Right hindlimb (tissue), 1 donor: ENCODE measurements around the gene BRD3OS.
"Not testable (repeated sequence)": the region's sequence is repeated elsewhere in the genome, so short reads cannot be mapped to it uniquely, and the experiment has no call there.

Experiments
- DNase-seq: peaks from one replicate; pipeline ENCODE4 v3.0.0-alpha.2; 2018

BRD3OS gene, protein sequence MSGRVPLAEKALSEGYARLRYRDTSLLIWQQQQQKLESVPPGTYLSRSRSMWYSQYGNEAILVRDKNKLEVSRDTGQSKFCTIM

DNA sequence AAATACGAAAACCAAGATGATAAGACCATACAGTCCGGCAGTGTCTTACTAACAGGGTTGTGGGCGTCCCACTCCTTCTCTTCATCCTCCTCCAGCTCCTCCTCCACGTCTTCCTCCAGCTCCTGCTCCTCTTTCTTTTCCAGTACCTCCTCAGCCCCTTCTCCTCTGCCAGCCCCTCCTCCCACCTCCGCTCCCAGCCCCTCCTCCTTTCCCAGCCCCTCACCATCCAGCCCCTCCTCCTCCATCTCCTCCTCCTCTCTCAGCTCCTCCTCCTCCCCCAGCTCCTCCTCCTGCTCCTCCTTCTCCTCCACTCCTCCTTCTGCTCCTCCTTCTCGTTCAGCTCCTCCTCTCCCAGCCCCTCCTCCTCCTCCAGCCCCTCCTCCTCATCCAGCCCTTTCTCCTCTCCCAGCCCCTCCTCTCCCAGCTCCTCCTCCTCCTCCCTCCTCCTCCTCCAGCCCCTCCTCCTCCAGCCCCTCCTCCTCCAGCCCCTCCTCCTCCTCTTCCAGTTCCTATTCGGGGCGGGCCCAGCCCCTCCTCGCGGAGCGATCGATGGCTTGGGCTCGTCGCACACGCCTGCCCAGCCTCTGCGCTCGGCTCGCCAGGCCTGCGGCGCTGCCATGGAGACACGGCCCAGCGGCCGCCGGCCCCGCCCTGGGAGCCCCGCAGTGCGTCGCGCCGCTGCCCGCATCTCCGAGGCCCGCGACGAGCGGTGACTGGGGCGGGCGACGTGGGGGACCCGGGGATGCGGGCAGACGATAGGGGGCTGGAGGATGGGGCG, at the start of gene BRD3OS:
Gene BRD3OS, plus strand, starts transcription at position 654 of the 778 bp plus-strand sequence. CDS start 1,267 bp downstream, outside the sequence.
- DNase-seq, result peak; percentile 100

DNA sequence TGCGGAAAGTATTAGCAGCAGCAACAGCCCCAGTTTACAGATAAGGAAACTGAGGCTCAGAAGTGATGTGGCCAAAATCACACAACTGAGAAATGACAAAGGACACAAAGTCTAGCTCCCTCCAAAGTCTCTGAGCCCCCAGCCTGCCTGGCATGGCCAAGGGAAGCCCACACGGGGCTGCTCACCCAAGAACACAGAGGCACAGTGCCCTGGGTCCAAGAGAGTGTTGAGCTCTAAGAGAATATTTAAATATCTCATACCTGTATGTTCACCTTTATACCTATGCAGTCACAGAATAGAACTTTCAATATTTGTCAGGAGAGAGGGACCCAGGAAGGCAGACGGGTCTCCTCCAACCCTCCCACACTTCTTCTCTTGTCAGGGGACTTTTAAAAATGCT, 49.8 kb upstream of the BRD3OS start:
- DNase-seq, result no peak

DNA sequence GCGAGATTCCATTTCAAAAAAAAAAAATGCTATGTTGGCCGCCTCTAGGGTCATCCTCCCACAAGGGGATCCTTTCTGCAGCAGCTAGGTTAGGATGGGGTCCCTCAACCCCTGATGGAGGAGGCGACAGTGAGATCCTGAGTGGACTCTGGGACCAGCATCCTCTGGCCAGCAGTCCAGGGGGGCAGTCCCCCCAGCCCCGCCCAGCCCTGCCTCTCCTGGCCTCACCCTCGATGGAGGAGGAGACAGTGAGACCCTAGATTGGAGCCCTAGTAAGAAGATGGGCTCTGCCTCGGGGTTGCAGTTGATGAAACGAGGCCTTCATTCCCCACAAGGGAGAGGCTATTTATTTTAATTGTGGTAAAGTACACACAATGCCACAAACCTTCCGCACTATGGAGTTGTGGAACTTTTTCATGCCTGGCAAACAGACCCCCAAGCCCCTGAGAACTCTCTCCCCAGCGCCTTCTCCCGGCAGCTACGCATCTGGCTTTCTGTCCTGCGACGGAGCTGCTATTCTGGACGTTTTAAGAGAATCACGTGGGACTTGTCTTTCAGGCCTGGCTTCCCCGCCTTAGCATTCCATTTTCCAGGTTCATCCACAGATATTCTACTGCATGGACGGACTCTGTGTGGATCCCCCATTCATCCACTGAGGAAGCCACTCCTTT, 49.0 kb upstream of the BRD3OS start:
- DNase-seq, result no peak

DNA sequence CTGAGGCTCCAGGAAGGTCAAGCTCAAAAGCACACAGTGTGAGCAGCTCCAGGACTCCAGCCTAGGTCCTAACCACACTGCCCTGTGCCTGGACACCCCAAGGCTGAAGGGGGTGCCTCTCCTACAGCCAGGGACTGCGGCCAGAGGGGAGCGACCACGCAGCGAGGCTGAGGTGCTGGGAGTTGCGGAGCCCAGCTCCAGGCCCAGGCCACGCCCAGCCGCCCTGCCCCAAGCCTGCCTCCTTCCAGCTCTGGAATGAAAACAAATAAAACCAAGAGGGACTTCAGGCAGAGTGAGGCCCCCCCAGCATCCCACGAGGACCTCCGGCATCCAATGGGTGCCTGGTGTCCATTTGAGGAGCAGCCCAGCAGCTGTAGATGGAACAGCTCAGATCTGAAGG, 48.4 kb upstream of the BRD3OS start:
- no peak for DNase-seq

DNA sequence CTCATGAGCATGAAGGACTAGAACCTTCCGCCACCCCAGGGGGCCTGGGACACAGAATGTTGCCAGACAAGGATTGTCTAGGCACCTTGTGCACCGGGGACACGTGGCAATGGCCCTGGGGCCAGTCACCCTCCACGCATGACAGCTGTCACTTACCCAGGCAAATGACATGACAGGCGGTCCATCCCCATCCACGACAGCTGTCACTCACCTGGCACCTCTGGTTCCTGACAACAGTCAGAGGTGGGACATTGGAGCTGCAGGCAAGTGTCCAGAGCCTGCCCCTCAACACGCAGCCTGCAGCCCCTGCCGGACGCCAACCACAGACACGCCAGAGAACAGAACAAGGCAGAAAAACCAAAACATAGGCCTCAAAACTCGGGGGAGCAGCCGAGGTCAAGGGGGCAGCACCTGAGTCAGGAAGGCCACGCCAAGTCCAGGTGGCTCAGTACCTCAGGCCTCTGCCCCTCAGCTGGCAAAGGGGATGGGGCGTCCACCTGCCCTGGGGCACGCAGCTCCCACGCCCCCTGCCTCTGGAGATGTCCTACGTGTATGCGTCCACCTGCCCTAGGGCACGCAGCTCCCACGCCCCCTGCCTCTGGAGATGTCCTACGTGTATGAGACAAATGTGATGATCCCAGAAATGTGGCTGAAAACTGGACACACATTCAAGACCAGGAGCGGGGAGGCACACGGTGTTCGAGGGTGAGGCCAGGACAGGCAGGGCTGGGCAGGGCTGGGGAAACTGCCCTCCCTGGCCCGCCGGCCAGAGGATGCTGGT, 47.7 kb upstream of the BRD3OS start:
- no peak for DNase-seq

DNA sequence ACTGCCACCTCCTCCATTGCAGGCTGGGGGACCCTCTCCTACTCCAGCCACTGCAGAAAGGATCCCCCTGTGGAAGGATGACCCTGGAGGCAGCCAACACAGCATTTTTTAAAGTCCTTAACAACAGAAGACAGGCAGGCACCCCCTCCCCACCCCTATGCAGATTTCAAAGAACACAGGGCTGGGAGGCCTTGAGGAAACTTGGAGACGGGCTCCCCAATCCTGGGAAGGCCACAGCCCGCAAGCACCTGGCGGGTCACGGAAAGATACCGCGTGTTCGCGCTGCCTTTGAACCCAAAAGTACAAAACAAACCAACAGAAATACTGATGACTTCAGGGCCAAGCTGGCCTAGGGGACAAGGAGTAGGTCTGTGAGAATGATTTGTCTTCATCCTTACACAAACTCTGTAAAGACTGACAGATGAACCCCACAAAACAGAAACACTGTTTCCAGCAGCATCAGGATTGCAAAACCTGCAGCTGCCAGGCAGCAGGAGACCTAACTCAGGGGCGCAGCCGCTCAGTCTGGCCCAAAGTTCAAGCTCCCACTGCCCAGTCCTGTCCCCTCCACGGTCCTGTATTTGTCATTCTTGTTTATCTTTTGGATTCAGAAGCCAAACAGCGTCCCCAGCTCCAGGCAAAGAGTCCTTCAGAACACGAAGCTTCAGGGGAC, 46.9 kb upstream of the BRD3OS start:
- no peak for DNase-seq

DNA sequence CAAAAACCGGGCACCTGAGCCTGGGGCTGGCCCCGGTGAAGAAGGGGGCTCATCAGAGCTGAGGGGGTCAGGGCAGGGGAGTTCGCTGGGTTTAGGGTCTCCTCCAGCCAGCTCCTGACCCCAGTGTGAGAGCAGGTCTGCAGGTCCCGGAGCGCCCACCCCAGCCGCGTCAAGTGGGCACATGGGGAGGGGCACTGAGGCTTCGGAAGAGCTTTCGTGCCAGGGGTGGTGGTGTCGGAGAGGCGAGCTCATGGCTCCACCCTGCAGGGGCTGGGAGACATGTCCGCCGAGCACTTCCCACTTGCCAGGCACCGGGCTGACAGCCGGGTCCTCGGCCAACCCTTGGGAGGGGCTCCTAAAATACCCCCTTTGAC, 46.4 kb upstream of the BRD3OS start:
- DNase-seq, result no peak

DNA sequence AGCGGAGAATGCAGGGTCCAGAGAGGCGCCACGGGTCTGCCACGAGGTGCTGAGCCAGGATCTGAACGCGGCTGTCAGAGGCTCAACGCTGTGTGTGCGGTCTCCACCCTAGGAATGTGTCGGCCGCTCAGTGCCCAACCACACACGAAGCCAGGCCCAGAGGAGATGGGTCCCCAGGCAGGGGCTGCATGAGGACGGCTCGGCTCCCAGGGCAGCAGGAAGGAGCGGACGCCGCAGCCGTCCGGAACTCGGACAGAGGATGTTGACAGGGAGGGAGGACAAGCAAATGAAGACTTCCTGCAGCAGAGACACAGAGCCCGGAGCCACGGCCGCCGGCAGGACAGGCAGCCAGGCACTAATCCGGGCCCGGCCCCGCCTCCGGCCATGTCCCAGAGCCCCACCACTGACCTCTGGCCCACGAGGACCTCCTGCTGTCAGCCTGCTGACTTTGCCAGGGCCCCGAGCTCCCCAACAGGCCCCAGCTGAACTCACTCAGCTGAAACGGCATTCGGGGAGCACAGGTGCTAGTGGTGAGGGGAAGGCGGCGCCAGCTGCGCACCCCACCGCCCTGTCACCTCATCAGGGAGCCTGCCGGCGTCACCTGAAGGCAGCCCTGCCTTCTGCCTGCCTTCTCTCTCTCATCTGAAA, 45.9 kb upstream of the BRD3OS start:
- DNase-seq, result peak; percentile 69

DNA sequence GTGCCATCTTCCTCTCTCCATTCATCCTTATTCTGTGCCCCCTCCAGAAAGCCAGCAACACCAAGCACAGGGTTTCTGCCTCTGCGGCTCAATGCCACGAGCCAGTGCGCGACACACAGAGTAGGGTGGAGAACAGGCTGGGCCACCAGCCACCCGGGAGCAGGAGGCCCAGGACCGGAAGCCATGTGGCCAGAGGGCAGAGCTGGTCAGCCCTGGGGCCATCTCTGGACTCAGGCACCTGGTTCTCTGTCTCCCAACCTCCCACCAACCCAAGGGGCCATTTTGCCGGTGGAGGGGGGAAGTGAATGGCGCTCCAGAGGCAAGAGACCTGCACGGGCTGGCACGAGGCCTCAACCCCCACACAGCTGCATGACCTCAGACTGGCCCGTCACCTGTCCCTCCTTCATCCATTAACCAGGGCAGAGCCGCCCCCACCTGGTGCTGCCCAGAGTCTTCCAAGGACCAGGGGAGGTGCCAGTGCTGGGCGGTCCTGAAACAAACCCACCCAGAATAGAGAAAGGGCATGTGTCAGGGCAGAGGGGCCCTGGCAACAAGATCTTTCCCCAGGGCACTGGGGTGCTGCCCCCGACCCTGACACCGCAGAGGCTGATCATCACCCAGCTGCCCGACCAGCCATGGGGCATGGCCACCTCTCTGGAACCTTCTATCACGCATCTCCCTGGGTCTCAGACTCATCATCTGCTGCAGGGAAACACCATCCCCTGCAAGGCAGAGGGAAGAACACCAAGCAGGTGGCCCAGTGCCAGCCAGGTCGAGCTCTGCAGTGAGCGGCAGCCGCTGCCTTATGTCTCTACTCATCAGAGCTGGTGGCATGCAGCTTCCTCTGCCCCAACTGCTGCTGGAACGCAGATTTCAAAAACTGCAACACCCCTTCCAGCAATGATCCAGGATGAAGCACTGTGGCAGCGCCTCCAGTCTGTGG, 45.1 kb upstream of the BRD3OS start:
- DNase-seq, result peak; percentile 65

DNA sequence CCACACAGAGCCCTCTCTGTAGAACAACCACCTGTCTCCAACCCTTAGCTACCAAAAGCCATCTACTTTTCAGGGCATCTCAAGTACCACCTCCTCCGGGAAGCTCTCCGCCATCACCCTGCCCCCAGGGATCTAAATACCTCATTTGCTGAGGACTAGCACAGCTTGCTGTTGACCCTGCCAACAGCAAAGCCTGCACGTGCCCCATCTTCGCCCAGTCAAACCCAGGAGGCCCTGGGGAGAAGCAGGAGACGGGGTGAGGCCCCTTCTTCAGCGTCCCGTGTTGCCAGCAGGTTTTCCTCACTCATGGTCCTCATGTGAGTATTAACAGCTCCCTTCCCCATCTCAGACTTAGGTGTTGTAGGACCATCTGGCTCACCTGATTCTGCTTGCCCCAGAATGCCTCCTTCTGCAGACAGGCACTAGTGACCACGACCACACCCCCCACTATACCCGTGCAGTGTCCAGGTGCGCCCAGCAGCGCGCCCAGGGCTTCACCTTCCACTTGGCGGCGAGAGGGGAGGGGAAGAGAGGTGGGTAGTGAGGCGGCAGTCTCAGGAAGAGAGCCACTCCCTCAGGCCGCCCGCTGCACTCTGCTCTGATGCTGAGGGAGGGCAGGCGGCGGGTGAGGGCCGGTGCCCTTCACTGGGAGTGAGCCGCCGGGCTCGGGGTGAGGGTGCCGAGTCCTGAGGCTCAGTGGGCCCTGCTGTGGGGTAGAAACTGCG, 44.3 kb upstream of the BRD3OS start:
- peak; percentile 7 for DNase-seq

DNA sequence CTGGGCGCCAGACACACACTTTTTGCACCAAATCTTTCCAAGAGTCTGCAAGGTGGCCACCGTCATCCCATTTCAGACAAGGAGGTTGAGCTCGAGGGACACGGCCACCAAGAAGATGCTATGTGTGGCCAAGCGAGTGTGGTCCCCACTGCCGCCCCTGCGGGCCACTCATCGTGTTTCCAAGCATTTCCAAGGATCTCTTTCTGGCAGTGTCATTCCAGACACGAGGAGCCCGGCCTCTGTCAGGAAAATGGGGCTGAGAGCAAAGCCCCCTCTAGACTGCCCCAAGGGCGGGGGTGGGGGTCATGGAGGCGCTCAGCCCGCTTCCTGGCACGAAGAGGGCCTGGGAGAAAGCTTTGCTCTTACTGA, 43.7 kb upstream of the BRD3OS start:
- no peak for DNase-seq

DNA sequence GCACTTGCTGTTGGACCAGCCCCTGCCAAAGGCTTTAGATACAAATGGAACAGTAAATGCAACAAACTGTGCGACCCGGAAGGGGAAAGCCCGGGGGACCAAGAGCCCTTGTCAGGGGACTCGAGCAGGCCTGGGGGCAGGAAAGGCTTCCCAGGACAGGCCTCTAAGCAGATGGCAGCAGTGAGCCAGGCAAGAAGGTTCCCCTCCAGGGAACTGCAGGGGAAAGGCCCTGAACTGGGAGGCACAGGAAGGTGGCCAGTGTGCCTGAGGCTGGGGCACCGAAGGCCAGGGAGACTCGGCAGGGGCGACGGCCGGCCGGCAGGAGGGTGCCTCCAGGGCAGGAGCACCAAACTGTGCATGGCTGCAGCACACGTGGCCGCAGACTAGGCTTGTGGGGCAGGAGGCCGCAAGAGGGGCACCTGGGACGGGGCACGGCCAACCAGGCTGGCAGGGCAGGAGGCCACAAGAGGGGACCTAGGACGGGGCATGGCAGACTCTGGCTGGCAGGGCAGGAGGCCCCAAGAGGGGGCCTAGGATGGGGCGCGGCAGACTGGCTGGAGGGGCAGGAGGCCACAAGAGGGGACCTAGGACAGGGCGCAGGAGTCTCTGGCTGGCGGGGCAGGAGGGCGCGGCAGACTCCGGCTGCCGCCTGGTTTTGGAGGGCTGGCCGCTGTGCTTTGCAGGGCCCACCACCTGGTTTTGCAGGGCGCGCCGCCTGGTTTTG, 43.2 kb upstream of the BRD3OS start:
- DNase-seq, result peak; percentile 21

DNA sequence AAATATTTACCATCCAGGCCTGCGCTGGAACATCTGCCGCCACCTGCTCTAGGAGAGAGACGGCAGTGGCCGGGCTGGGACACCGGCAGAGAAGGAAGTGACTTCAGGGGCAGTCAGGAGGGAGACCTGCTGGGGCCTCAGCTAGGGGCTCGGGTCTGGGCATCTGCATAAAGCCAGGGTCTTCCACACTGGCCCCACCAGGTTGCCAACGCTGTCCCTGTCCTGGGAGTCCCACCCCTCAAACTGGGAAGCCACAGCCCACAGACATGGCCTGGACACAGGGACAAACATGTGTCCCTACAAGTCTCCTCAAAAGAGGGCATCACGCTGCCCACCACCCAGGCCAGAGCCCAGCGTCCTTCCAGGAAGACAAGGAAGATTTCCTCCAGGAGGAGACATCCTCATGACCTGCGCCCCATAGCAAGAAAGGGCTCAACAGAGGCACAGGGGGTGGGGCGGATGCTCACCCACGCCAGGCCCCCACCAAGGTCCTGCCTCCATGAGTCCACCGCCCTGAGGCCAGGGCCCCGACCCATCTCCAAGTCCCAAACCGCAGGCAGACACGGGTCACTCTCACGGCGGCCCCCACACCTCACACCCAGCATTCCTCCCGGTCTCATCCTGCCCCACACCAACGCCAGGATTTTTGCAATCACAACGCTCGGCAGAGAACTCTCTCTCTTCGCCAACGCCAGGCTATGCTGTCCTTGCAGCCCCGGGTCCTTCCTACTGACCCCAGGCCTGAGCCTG, 42.1 kb upstream of the BRD3OS start:
- peak; percentile 14 for DNase-seq

DNA sequence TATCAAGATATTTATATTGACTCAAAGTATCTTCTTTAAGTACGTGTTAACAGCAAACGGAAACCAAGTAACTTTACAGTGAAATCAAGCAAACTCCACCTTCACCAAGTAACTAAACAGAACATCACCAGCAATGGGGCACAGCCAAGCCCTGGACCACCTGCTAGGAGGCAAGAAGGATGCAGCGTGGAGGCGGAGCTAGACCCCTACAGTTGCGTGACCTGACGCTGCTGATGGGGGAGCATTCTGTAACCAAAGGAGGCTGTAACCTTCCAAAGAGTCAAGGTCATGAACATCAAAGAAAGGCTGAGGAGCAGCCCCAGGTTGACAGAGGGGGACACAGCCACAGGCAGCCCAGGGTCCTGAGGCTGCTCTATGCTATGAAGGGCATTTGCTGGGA, 39.2 kb upstream of the BRD3OS start:
- DNase-seq, result no peak

DNA sequence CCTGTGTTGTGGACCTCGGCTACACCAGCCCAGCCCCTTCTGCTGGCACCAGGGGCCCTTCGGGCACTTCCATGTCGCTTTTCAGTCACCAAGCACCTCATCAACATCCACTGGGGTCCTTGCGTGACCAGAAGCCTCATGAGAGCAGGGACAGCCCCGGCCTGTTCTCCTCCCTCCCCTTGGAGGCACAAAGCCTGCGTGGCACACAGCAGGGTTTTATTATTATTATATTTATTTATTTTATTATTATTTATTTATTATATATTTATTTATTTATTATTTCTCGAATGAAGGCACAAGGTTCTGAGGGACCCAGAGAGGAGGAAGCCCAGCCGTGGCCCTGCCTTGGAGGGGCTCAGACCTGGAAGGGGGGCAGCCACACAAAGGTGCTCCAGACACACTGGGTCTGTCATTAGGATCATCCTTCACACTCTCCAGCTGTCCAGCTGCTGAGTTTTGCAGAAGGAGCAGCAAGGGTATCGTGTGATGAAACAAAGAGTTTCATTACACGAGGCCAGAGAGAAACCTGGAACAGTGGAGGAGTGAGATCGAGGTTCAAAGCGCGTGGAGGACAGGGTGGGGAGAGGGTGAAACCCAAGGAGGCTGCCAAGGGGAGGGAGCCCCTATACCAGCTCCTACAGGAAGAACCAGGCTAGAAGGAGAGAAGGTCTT, 38.4 kb upstream of the BRD3OS start:
- peak; percentile 7 for DNase-seq

DNA sequence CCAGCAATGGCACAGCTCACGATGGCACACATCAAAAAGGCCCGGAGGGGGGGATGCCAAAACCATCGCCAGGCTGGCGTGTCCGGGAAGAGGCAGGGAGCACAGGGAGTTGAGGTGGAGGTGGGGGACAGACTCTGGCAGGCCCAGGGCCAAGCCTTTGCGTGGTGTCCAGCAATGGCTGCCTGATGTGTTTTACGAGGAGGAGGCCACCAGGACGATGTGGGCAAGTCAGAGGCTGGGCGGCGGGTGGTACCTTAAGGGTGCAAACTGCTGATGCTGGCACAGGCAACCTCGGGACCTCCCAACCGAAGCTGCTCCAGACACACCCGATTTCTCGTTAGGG, 37.9 kb upstream of the BRD3OS start:
- DNase-seq, result peak; percentile 7

DNA sequence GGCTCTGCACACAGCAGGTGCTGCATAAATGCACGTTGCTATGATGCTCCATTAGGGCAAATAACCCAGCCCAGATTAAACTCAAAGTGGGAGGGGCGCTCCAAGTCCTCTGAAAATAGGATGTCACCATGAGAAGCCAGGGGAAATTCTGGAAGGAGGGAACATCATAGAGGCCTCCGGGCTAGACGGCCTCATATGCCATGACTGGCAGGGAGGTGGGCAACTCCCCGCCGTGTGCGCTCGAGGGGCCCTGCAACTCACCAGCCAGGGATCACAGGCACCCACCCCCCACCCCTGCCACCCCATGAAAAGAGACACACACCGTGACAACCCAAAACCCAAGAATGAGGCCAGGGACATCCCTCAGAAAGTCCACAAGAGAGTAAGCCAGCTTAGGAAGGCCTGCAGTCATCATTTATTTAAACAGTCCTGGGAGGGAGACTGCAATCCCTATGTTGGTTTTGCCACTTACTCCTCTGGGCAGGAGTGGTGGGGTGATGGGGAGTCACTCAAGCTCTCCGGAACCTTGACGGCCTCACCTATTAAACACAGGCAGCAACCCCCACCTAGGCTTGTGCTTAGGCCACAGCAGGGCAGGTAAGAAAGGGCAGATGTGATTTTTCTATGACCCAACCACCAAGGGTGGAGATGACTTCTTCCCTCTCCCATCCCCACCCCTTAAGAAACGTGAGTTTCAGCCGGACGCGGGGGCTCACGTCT, 37.2 kb upstream of the BRD3OS start:
- DNase-seq, result peak; percentile 9

DNA sequence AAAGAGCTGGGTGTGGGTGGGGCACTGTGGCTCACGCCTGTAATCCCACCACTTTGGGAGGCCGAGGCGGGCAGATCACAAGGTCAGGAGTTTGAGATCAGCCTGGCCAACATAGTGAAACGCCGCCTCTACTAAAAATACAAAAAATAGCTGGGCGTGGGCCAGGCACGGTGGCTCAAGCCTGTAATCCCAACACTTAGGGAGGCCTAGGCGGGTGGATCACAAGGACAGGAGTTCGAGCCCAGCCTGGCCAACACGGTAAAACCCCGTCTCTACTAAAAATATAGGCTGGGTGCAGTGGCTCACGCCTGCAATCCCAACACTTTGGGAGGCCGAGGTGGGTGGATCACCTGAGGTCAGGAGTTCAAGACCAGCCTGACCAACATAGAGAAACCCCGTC, 36.5 kb upstream of the BRD3OS start:
- DNase-seq, result not testable (repeated sequence)
